Spleen (tissue), 7 donors: ENCODE data around the gene BSCL2.

ENCODE experiments used
- CTCF ChIP-seq, 11 experiments: fragments of 200-600 bp in 7 of 11; fragments of 450-650 bp in 4 of 11; sonication (generic) in 4 of 11; IDR thresholded peaks in 8 of 11; conservative IDR thresholded peaks in 3 of 11; 1 replicate in 7 of 11; 2 replicates in 4 of 11; pipeline versions ENCODE4 v1.4.0 to v1.8.0; 2016 to 2021; ENCODE audit warnings: antibody characterized with exemption in 11 of 11, inconsistent platforms in 4 of 11, mild to moderate bottlenecking in 1 of 11
- POLR2A ChIP-seq, 3 donors: fragments of 450-650 bp; IDR thresholded peaks; one replicate each; pipeline ENCODE4 v1.5.1; 2017; ENCODE audit warnings: antibody characterized with exemption in 3 of 3, mild to moderate bottlenecking in 1 of 3
- donor health status: DM: no; HTN: no; CAD: no; lungs with moderate emphysema.
- donor health status: DM: no; HTN: no; CAD: no.
- donor health status: DM: no; HTN: no; CAD: no.

DNA sequence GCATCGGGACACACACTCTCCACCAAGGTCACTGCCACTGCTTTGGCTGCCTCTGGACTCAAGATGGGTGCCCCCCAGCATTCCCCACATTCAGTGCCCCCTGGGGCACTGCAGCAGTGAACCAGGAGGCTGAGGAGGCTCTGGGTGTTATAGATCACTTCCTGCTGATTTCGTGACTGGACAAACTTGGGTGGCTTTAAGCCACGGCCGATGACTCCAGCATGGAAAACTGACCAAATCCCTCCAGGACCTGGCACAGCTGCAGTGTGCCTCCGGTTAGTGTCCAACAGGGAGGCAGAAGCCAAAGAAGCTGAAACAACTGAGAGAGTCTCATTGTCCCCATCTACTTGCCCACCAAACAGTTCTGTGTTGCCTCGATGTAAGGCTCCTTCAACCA lies 59.6 kb downstream of the BSCL2 start:
- TF ChIP-seq CTCF (IDR thresholded peaks at IDR 0.05 in 8 of 11, conservative IDR thresholded peaks at IDR 0.05 in 3 of 11) (no peak), POLR2A (IDR thresholded peaks at IDR 0.05) (no peak)
